Measurements from ENCODE around the gene TRAIP. TPM values are rescaled to one million over a fixed set of nuclear protein-coding genes. Genes with fewer than 3 reads are reported as not detected.

TRAIP gene
- total RNA-seq, 1 experiment from 2014 or later = 9.3 TPM

GRCh38 chr3:49780080-49780974, 76.0 kb downstream of the TRAIP start:
- CTCF ChIA-PET = no interaction called here
- H3K4me1 Mint-ChIP-seq (ENCODE audit: insufficient read depth, unreplicated experiment) = peaks cover 8% of the 10 kb centered on the region

GRCh38 chr3:49779358-49780079, 76.8 kb downstream of the TRAIP start:
- Mint-ChIP-seq H3K9me3 (ENCODE audit: unreplicated experiment) (no peaks in the 10 kb centered on the region), H3K36me3 (ENCODE audit: insufficient read depth, unreplicated experiment) (peaks cover 42% of the 10 kb centered on the region), H3K27ac (ENCODE audit: low read depth, unreplicated experiment) (no peak overlapping the region)

More at GRCh38 chr3:49780080-49780974, 76.0 kb downstream of the TRAIP start:
- DNase-seq (ENCODE audit: unreplicated experiment) = no peak
- Mint-ChIP-seq H3K4me3 (ENCODE audit: unreplicated experiment) (no peak overlapping the region), H3K9me3 (ENCODE audit: unreplicated experiment) (no peaks in the 10 kb centered on the region), H3K36me3 (ENCODE audit: insufficient read depth, unreplicated experiment) (peaks cover 42% of the 10 kb centered on the region), H3K27me3 (ENCODE audit: insufficient read depth, unreplicated experiment) (no peaks in the 10 kb centered on the region), H3K27ac (ENCODE audit: low read depth, unreplicated experiment) (peak overlapping the region; percentile 35)
- POLR2A ChIA-PET = interaction anchor here (1.4 kb wide), 1 partner anchor 23 kb away, joined by 3 read pairs; no protein-coding TSS in a partner anchor
- intact Hi-C loops (cut with micrococcal nuclease) = no loop called here
- BruUV-seq (replicated peaks) = no TSS peak
- no peak for TF ChIP-seq CTCF (IDR thresholded peaks at IDR 0.05; ENCODE audit: unreplicated experiment)

More at GRCh38 chr3:49779358-49780079, 76.8 kb downstream of the TRAIP start:
- no peak for DNase-seq (ENCODE audit: unreplicated experiment)
- no peak for TF ChIP-seq CTCF (IDR thresholded peaks at IDR 0.05; ENCODE audit: unreplicated experiment)
- no TSS peak for BruUV-seq (replicated peaks)
- no peaks in the 10 kb centered on the region for H3K27me3 Mint-ChIP-seq (ENCODE audit: insufficient read depth, unreplicated experiment)
- CTCF ChIA-PET = no interaction called here
- peaks cover 8% of the 10 kb centered on the region for H3K4me1 Mint-ChIP-seq (ENCODE audit: insufficient read depth, unreplicated experiment)
- H3K4me3 Mint-ChIP-seq (ENCODE audit: unreplicated experiment) = no peak overlapping the region
- POLR2A ChIA-PET = interaction anchor here (1.0 kb wide), 1 partner anchor 55 kb away, joined by 4 read pairs; no protein-coding TSS in a partner anchor
- intact Hi-C loops (cut with micrococcal nuclease) = no loop called here

Small RNA genes lying within 50 kb of the gene (microRNA-seq; reads per million reads assigned to microRNA genes)
- gene MIR5193 = not detected

Other genes starting within 250 kb of the TRAIP start
- 95.8 and 127 TPM in 2 replicates for gene APEH, start 182.2 kb downstream of the TRAIP start, total RNA-seq (2022)
- gene MST1, start 167.1 kb downstream of the TRAIP start, total RNA-seq (2022) = 16.3 and 18.2 TPM in 2 replicates
- gene RNF123, start 167.0 kb downstream of the TRAIP start, total RNA-seq (2022) = 47.8 and 48.6 TPM in 2 replicates
- gene AMIGO3, start 136.9 kb downstream of the TRAIP start, total RNA-seq (2022) = 0.79 TPM in 1 of 2 replicates, not detected in the other
- gene GMPPB, start 132.6 kb downstream of the TRAIP start, total RNA-seq (2022) = 84.3 and 88.1 TPM in 2 replicates
- 43.4 and 44.8 TPM in 2 replicates for gene IP6K1, start 70.0 kb downstream of the TRAIP start, total RNA-seq (2022)
- 0.44 and 1.1 TPM in 2 replicates for gene CDHR4, start 56.7 kb downstream of the TRAIP start, total RNA-seq (2022)
- 4.8 and 7.4 TPM in 2 replicates for gene INKA1, start 53.3 kb downstream of the TRAIP start, total RNA-seq (2022)
- 3.8 and 6.6 TPM in 2 replicates for gene UBA7, start 42.6 kb downstream of the TRAIP start, total RNA-seq (2022)
- gene CAMKV, start 13.3 kb upstream of the TRAIP start, total RNA-seq (2022) = not detected in 2 replicates
- 66.4 and 103 TPM in 2 replicates for gene MST1R, start 47.3 kb upstream of the TRAIP start, total RNA-seq (2022)
- gene MON1A, start 73.2 kb upstream of the TRAIP start, total RNA-seq (2022) = 9.6 and 18.6 TPM in 2 replicates
- gene RBM6, start 83.6 kb upstream of the TRAIP start, total RNA-seq (2022) = 58.0 and 65.8 TPM in 2 replicates
- 138 TPM in 2 replicates for gene RBM5, start 232.4 kb upstream of the TRAIP start, total RNA-seq (2022)

All from MCF 10A (cell line).